Kidney tubule cell (primary cell): ENCODE data around the gene MARVELD2.
A peak's percentile ranks its signal among the peaks of the same experiment; 100 is the strongest.
"Not testable (repeated sequence)": the region's sequence is repeated elsewhere in the genome, so short reads cannot be mapped to it uniquely, and the experiment has no call there.

Source experiments
- DNase-seq: peaks from one replicate; pipeline ENCODE4 v3.0.0-alpha.2; 2018; ENCODE audit warnings: low spot score

MARVELD2 gene, protein sequence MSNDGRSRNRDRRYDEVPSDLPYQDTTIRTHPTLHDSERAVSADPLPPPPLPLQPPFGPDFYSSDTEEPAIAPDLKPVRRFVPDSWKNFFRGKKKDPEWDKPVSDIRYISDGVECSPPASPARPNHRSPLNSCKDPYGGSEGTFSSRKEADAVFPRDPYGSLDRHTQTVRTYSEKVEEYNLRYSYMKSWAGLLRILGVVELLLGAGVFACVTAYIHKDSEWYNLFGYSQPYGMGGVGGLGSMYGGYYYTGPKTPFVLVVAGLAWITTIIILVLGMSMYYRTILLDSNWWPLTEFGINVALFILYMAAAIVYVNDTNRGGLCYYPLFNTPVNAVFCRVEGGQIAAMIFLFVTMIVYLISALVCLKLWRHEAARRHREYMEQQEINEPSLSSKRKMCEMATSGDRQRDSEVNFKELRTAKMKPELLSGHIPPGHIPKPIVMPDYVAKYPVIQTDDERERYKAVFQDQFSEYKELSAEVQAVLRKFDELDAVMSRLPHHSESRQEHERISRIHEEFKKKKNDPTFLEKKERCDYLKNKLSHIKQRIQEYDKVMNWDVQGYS

DNA sequence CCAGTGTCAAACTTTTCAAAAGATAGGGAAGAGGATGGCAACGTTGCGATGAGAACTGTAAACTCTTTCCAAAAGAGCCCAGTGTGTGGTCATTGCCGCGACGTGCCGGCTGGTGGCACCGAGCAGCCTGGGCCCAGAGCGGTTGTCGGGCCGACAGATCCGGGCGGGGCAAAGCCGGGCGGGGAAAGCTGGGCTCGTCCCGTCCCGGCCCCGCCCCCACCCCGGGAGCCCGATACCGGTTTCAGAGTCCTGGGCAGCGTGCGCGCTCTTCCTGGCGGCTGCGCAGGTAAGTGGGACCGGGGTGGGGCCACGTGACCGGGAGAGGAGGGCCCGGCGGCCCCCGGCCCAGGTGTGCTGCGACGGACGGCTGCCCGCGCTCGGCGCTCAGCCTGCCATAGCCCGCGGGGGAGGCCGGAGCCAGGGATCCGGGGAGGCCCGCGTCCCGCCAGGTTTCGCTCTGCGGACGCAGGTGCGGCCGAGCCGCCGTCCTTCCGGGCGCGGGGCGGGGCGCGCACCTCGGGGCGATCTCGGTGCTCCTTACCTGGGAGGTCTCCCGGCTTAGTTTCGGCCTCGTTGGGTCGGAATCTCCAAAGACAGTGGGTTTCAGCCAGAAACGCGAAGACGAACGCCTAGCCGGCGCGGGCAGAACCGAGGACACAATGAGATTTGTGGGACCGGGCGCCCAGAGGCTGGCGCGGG is at the start of gene MARVELD2:
Gene MARVELD2 (plus strand): TSS at position 232 of the 699 bp plus-strand sequence. CDS start 4,270 bp downstream, outside the sequence.
- DNase-seq = peak; percentile 90

DNA sequence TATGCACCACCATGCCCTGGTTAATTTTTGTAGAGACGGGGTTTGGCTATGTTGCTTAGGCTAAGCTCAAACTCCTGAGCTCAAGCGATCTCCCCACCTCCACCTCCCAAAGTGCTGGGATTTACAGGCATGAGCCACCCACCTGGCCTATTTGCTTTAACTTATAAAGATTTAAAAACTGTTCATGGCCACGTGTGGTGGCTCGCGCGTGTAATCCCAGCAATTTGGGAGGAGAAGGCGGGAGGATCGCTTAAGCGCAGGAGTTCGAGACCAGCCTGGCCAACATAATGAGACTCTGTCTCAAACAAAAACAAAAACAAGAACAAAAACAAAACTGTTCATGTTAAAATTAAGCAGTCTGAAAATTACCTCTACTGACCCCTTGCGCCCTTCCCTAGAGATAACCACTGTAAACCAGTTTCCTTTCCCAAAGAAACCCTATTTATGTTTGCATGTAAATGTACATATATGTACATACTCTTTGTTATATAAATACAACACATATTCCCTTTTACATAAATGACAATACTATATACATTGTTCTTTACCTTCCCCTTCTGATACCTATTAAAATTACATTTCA is 47.1 kb upstream of the MARVELD2 start:
- no peak for DNase-seq

DNA sequence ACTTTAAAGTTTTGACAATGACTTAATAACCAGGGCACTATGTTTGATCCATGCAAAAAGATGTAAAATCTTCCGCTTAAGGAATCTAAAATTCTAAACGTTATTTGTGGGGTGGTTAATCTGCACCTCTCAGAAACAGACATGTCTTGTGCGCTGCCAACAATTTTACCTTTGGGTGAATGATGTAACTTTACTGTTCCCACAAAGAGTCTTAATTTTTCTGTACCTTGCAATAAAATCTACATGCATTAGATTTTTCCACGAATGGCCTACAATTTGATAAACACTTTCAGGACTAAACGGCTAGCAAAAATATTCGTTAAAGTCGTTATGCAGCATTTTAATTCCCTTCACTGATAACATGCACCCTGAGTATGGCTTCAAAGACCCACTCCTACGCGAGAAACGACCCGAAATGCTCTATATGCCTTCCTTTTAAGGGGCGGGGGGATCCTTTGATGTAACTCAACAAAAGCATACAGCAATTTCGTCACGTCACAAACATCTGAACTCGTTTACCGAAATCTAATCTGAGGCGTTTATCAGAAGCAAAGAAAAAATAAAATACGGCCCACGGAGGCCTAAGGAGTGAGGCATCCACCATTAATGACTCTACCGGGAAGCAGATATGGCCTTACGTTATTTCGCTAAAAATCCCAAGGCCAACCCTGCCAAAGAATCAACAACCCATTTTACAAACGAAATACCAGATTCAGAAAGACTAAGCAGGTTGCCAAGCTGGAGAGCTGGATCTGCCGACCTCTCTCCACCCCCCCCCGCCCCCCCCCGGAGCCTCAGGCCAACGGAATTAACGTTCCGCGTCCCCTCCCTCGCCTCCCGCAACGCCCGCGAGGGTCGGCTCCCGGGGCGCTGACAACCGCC is 46.2 kb upstream of the MARVELD2 start:
- no peak for DNase-seq

DNA sequence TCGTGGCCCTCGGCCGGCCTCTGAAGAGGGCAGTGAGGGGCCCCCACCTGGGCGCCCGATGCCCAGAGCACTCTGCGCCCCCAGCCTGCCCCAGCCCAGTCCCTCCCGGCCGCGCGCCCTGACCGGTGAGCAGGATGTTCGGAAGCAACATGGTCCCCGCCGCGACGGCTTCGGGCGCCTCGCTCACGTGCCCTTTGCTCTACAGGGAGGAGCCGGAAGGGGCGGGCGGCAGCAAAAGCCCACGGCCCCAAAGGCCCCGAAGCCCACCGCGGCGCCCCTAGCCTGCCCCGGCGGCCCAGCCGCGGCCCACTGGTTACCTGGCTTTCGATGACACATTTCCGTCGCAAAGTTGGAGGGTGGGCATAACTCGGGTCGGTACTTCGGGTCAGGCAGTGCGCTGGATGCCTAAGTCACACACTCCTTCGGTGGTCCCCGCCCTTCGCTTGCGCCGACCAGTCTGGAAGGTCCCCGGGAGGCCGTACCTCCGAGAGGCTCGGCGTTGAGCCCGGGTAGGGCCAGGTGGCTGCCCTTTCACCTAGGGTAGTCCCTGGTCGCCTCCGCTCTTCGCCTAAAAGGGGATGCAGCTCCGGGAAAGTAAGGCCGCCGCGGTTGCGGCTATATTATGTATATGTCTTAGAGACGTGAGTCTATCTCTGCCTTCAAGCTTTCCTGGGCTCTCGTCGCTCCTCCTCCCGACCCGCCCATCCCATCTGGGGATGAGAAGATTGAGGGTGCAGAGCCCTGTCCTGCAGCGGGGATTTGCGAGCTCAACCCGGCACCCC is 45.4 kb upstream of the MARVELD2 start, which contains the start of the genes AK6, RAD17 and TAF9:
Gene AK6 (minus strand): TSS at position 181 of the 782 bp plus-strand sequence. CDS start 30 bp downstream, at position 151.
Gene RAD17 (plus strand): TSS at position 479 of the 782 bp plus-strand sequence. CDS start 2,391 bp downstream, outside the sequence.
Gene TAF9 (minus strand): TSS at position 181 of the 782 bp plus-strand sequence. CDS start 3,783 bp downstream, outside the sequence.
- peak; percentile 93 for DNase-seq

DNA sequence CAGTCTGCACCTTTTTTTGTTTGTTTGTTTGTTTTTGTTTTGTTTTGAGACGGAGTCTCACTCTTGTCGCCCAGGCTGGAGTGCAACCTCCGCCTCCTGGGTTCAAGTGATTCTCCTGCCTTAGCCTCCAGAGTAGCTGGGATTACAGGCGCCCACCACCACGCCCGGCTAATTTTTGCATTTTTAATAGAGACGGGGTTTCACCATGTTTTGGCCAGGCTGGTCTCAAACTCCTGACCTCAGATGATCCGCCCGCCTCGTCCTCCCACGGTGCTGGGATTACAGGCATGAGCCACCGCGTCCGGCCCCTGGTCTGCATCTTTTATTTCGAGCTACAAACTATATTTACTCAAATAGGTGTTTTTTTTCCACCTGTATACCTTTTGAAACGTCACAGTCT is 44.6 kb upstream of the MARVELD2 start:
- not testable (repeated sequence) for DNase-seq

DNA sequence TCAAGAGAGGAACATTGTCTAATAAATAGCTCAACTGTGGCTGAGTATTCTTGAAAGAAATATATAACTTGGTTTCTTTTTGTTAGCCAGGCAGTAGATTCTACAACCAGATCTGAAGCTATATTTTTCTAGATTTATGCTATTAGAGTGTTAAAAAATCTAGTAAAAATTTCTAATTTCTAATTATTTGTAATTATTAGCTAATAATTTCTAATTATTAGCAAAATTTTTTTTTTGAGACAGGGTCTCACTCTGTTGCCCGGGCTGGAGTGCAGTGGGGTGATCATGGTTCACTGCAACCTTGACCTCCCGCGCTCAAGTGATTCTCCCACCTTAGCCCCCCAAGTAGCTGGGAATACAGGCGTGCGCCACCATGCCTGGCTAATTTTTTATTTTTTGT is 42.5 kb upstream of the MARVELD2 start:
- DNase-seq = no peak

DNA sequence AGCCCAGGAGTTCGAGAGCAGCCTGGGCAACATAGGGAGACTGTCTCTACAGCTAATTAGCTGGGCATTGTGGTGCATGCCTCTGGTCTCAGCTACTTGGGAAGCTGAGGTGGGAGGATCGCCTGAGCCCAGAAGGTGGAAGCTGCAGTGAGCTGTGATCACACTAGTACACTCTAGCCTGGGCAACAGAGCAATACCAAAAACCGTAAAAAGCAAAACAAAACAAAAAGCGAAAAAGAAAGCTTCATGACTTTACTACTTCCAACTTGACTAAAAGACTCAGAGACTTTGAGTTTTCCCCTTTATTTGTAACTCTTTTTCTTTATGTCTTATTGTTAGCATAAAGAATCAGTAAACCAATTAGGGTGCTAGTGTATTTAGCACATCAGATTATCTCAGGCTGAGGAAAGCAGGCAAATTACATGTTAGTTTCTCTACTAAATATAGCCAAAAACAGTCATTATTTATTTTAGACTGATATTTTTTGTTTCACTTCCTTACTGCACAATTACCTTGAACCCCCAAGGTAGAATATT is 39.9 kb upstream of the MARVELD2 start:
- DNase-seq = no peak

DNA sequence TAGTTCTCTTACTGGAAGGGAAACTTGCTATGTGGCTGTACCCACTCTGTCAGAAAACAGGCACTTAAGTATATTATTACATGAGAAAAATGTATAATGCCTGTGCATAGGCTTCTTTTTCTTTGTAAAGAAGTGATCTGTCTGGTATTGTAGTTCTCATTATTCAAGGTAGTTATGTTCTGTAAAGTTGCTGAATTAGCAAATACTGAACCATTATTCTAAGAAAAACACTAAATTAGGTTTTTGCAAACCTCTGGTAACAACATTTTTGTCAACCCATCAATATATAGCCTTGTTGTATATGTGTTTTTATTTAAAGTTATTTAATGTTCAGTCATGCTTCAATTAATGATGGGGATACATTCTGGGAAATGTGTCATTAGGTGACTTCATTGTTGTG is 36.5 kb upstream of the MARVELD2 start:
- no peak for DNase-seq

DNA sequence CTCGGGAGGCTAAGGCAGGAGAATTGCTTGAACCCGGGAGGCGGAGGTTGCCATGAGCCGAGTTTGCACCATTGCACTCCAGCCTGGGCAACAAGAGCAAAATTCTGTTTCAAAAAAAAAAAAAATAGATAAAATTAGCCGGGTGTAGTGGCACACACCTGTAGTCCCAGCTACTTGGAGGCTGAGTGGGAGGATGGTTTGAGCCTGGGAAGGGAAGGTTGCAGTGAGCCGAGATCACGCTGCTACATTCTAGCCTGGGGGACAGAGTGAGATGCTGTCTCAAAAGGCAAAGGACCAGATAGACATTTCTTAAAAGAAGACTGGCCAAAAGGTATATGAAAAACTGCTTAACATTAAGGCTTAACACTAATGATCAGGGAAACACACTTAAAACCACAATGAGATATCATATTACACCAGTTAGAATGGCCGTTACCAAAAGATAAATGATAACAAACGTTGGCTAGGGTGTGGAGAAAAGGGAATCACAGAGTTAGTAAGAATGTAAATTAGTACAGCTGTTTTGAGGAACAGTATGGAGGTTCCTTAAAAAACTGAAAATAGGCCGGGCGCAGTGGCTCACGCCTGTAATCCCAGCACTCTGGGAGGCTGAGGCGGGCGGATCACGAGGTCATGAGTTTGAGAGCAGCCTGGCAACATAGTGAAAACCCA is 10.1 kb upstream of the MARVELD2 start:
- DNase-seq = no peak

DNA sequence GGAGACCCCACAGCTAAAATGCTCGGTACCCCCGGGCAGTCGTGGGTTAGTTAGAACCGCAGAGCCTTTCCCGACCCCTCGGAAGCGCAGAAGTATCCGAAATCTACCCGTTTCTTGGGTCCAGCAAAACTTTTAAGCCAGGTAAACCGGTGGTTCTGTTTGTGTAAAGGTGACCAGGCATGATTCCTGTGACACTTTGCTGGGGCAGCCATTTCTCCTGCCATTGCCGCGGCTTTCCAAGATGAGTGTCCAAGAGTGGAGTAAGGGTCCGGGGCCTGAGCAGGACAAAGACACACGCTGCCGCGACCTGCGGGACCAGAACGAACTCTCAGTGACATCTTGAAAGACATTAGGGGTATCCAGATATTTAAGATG is 655 bp downstream of the MARVELD2 start:
- peak; percentile 53 for DNase-seq

DNA sequence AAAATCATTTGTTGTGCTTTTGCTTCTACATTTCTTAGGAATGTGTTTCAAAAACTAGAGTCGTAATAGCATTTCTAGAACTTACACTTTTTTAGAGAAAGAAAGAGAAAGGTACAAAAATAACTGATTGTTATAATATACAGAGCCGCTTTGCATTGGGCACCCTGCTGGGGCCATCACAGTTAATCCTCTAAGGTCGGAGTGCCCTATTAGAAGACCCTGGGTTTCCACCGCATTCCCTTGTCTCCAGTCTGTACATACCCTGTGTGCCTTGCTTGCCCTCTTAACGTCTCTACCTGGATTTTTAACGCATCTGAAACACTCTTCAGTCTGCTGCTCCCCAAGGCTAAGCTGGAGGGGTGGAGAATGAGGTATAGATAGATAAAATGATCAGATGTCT is 1.3 kb downstream of the MARVELD2 start:
- DNase-seq = peak; percentile 16

DNA sequence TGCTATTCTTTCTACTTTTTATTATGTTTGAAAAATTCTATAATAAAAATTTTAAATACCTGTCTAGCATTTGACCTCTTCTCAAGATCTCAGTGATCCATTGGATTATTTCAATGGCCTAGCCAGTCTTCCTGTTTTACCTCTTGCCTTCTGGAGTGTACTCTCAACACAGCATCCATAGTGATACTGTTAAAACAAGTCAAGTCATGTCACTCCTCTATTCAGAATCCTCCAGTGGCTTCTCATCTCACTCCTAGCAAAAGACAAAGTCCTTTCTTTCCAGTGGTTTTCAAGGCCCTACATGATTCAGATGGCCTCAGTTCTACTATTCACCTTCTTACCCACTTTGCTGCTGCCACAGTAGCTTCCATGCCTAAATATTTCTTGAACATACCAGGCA is 1.8 kb downstream of the MARVELD2 start:
- DNase-seq = peak; percentile 3

DNA sequence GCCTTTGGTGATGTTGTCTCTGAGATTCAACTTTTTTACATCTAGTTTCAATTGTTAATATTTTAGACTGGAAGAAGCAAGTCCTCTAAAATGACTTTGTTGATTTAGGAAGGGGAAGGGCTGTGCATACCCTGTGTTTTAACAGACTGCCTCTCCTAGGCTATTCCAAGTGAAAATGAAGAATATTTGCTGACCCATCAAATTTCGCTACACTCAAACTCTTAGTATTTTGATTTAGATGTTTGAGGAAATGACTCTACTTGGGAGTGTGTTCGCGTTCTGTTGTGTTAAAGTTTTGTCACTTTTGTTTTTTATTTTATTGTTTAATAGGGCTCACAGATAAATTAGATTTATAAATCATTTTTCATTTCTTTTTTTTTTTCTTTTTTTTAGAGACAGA is 3.6 kb downstream of the MARVELD2 start:
- DNase-seq = no peak

DNA sequence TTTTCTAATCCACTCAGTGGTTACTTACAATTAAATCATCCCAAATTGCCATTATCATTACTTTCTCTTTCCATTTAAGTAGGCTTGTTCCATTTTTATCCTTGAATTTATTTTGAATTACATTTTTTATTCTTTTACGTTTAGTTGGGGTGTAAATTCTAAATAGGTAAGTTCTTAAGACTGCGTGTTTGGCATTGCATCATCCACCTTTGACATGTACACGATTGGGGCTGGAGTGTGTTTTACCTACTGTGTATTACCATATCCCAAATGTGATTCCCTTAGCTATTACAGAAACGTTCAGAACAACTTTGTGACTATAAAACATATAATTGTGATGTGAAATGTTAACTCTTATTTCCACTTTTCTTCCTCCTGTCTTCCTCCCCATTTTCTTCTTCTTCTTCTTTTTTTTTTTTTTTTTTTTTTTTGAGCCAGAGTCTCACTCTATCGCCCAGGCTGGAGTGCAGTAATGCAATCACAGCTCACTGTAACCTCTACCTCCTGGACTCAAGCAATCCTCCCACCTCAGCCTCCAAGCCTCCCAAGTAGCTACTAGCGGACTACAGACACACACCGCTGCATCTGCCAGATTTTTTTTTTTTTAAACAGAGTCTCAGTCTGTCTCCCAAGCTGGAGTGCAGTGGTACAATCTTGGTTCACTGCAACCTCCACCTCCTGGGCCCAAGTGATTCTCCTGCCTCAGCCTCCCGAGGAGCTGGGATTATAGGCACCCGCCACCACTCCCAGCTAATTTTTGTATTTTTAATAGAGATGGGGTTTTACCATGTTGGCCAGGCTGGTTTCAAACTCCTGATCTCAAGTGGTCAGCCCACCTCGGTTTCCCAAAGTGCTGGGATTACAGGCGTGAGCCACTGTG is 16.7 kb downstream of the MARVELD2 start:
- no peak for DNase-seq

DNA sequence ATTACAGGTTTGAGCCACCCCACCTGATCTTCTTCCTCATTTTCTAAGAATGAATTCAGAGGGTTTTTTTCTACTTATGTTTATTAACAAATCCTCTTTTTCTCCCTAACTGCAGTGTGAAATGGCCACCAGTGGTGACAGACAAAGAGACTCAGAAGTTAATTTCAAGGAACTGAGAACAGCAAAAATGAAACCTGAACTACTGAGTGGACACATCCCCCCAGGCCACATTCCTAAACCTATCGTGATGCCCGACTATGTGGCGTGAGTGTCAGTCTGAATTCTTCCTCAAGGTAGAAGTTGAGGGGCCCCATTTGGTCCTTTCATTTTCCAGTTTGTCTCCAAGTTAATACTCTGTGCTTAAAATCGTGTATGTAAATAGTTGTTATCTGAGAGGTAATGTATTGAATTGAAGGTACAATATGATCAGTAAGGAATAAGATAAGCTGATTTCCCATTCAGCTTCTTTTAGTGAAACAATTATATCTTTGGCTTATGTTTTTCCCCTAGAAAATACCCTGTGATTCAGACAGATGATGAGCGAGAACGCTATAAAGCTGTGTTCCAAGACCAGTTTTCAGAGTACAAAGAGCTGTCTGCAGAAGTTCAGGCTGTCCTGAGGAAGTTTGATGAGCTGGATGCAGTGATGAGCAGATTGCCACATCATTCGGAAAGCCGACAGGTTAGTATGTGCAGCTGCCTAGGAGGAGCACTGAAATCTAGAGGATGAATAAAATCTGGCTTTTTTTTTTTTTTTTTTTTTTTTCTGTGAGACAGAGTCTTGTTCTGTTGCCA is 17.7 kb downstream of the MARVELD2 start:
- DNase-seq = no peak

DNA sequence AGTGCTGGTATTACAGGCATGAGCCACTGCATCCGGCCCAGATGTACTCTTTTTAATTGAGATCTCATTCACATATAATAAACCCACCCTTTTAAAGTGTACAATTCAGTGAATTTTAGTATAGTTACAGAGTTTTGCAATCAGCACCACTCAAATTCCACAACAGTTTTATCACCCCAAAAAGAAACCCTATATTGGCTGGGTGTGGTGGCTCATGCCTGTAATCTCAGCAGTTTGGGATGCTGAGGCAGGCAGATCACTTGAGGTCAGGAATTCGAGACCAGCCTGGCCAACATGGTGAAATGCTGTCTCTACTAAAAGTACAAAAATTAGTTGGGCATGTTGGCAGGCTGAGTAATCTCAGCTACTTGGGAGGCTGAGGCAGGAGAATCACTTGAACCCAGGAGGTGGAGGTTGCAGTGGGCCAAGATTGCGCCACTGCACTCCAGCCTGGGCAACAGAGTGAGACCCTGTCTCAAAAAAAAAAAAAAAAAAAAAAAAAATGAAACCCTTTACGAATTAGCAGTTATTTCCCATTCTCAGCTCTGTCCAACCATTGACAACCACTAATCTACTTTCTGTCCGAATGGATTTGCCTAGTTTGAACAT is 20.5 kb downstream of the MARVELD2 start:
- not testable (repeated sequence) for DNase-seq

DNA sequence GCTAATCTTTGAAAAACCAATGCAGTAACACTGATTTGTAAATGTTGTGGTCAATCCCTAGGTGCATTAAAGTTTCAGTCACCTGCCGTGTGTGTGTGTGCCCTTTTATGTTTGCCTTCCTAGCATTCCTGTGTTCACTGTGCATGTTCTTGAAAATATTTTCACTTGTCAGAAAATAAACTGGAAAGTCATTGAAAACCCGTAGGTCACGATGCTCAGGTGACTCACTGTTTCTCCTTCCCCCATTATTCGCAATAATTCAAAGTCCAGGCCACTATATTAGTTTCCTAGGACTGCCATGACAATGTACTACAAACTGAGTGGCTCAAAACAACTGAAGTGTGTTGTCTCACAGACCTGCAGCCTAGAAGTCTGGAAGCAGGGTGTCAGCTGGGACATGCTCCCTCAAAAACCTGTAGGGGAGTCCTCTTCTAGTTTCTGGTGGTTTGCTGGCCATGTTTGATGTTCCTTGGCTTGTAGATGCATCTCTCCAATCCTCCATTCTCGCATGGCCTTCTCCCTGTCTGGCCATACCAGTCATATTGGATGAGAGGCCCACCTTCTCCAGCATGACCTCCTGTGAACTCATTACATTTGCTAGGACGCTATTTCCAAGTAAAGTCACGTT is 29.3 kb downstream of the MARVELD2 start:
- DNase-seq = peak; percentile 92
